SU-DHL-6 (cell line): ENCODE measurements around the gene CSF1R.

Experiments used
- CTCF ChIP-seq: fragments of 200-600 bp; sonication (generic); IDR thresholded peaks from one replicate; pipeline ENCODE4 v1.5.1; 2017; ENCODE audit warnings: antibody characterized with exemption, mild to moderate bottlenecking, low read length, moderate library complexity; ENCODE audit not compliant: insufficient read depth, poor library complexity, severe bottlenecking
- EZH2phosphoT487 ChIP-seq: fragments of 200-600 bp; sonication (generic), shearing (Covaris generic); conservative IDR thresholded peaks from 2 replicates; pipeline ENCODE4 v1.6.1; 2018; ENCODE audit warnings: mild to moderate bottlenecking, antibody characterized with exemption, low read length, moderate library complexity, mixed read lengths

- TF ChIP-seq CTCF (no peak), EZH2phosphoT487 (no peak)
These were observed 76.5 kb downstream of the CSF1R start for GRCh38 chr5:150009671-150010387.
